ELR (cell line): ENCODE results near the gene GSN.

Experiments
- DNase-seq: peaks from one replicate; pipeline ENCODE4 v3.0.0-alpha.2; 2015; ENCODE audit warnings: low read depth

GSN gene

DNA sequence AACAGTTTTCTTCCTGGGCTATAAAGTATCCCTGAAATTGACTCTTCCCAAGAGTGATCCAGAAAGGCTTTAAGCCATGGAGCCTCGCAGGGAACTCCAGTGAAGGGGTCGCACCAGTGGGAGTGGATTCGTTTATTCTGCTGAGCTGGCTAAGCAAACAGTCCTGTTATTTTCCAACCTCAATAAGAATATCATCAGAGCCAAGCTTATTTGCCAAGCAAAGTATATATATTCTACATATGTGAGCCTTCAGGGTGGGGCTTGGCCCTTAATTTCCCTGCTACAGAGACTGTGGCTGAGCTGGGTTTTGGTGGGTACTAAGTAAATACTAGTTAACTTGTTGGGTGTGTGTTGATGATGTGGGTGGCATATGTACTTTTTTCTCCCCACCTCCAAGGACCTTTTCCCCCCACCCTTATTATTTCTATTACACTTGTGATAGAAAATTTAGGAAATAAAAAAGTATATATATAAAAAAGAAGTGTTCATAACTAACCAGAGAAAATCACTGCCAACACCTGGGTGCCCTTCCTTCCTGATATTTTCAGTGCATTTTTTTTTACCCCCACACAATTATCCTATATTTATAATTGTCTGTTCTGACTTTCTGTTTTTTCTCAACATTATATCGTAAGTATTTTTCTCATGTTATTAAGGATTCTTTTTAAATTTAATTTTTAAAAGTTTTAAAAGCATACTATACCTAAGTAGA is 5.3 kb downstream of the GSN start:
- DNase-seq: no peak

DNA sequence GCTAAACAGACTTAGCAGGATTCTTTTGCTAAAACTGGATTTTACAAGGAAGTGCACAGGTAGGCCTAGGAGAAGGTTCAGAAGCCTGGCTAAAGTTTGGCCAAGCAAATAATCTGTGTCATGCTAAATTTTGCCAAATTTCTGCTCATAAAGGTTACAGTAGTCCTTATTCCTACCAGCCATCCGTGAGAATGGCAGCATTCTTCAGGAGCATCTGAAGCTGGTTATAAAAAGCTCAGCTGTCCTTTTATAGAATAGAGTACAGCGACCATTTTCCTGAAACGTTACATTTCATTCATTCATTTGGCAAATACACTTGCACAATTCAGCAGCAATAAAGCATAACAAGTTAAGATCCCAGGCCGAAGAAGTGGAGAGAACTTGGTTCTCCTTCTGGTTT is 6.9 kb downstream of the GSN start:
- no peak for DNase-seq

DNA sequence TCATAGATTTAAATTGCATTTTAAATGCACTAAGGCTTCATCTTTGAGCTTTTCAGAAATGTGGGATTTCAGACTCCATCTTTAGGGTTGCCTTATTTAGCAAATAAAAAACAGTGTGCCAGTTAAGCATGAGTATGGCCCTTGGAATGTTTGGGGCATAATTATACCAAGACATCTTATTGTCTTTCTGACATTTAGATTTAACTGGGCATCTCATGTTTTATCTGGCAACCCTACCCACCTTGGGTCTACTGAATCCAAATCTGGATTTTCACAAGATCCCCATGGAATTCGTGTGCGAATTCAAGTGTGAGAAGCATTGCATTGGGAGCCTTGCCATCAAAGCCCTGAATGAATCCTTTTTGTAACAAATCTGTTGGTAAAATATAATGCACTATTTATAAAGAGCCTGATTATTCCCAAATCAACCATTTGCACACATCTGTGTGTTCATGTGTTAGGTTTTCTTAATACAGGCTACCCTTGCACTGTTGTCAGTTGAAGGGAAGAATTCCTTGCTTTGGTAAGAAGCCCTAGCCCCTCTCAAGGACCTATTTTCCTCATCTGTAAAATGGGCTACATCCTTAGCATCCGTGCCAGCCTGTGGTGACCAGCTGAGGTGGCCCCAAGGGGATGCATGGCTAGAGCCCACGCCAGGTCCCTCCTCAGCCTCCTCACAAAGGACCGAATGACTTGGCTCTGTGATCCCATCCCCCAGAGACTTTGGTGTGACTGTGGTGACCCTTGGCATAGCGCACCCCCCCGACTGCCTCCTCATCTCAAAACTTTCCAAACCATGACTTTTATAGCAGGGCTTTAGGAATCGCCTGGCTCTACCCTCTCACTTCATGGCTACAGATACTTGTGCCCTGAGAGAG is 8.1 kb downstream of the GSN start:
- no peak for DNase-seq

GRCh38 chr9:121277026-121277425 is 9.1 kb downstream of the GSN start:
- no peak for DNase-seq

- peak; percentile 68 for DNase-seq
Observed at GRCh38 chr9:121277518-121278295, 9.7 kb downstream of the GSN start.

GRCh38 chr9:121278477-121279261 is 10.7 kb downstream of the GSN start:
- DNase-seq: peak; percentile 97

- no peak for DNase-seq
Observed at GRCh38 chr9:121279776-121280388, 11.9 kb downstream of the GSN start.

GRCh38 chr9:121280715-121281613 is 13.0 kb downstream of the GSN start:
- DNase-seq: no peak

DNA sequence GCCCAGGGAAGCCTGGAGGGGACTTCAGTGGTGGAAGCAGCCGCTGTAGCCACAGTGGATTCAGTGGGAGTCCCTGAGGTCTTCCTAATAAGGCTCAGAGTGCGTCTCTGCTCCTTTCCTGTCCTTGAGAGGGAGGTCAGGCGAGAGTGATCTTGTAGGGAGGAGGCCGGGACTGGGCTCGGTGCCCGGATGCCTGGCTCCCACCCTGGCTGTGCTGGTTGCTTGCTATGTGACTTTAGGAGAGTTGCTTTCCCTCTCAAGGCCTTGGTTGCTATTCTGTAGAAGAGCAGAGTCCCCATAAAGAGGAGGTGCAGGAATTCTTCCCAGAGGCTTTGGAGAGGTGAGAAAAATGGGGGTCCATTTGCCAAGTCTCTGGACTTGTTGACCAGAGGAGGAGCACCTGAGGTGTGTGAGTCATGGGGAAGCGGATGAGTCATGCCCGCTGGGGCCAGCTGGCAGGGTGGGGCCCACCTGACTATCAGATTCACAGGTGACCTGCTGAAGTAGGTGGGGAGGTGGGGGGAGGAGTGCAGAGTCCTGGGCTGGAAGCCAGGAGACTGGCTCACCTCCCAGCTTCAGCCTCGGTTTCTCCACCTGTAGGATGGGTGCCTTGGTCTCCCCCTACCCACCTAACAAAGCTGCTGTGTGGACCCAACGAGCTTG is 13.8 kb downstream of the GSN start:
- DNase-seq: peak; percentile 75

- DNase-seq: peak; percentile 66
Observed at GRCh38 chr9:121282277-121283079, 14.5 kb downstream of the GSN start.

DNA sequence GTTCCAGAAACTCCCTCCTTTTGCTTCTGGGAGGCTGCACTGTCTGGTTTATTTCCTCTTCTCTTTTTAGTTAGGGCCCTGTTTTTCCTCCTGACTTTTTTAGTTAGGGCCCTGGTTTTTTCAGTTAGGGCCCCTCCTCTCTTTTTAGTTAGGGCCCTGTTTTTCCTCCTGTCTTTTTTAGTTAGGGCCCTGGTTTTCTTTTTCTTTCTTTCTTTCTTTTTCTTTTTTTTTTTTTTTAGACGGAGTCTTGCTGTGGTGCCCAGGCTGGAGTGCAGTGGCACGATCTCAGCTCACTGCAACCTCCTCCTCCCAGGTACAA is 15.1 kb downstream of the GSN start:
- no peak for DNase-seq

DNA sequence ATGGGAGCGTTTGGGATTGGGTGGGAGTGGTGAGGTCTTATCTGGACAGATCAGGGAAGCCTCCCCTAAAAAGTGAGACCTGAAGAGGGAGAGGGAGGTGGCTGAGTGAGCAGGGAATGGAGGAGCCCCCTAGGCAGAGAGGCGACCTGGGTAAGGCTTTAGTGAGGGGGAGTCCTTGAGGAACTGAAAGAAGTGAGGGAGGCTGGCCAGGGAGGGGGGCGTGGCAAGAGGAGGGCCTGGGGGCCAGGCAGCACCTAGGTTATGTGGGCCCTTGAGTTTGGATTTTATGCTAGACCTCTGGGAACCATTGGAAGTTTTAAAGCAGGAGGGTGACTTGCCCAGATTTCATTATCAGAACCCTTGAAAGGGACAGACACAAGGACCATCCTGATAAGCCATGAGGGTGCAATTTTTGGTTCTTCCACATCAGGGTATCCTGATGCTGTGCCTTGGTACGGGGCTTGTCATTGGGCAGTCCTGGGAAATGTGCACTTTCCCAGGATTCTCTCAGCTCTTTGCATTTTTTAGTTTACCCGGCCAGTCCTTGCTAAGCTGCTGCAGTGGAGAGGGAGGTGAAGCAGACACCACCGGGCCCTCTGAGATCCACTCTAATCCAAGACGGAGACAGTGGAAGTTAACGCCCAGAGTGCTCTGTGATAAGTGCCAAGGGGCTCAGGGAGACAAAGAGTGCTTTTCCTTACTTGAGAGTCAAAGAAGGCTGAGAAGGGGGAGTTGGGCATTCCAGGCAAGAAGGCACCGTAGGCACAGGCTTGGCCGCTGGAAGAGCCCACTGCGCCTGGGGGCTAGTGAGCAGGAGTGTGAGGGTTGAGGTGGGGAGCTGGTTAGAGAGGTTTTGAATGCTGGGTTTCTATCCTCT is 16.1 kb downstream of the GSN start:
- DNase-seq: no peak

DNA sequence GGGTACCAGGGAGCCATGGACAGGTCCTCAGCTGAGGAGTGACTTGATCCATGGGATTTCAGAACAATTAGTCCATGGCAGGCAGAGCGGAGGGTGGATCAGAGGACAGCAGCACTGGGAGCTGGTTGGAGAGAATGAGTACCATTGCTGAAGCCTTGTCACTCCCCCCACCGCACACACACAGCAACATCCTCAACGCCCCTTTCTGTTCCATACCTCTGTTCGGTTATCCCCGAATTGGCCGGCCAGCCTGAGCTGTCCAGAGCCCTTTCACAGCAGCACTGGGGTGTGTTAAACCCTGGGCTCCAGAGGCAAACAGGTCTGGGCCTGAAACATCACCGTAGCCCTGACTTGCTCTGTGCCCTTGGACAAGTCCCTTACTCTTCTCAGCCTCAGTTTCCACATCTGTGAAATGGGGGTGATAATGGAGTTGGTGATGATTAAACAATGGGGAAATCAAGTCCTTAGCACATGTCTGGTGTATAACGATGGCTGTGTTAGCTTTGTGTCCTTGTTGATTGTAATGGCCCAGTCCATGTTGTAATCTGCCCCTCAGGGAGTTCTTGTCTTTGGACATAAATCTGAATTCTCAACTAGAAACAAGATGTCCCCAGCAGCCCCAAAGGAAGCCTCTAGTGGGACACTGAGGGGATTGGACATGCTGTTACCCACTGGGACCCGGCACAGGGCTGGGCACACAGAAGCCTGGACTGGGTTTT is 16.9 kb downstream of the GSN start:
- DNase-seq: no peak

- DNase-seq: peak; percentile 78
Observed at GRCh38 chr9:121285835-121286687, 18.1 kb downstream of the GSN start.

DNA sequence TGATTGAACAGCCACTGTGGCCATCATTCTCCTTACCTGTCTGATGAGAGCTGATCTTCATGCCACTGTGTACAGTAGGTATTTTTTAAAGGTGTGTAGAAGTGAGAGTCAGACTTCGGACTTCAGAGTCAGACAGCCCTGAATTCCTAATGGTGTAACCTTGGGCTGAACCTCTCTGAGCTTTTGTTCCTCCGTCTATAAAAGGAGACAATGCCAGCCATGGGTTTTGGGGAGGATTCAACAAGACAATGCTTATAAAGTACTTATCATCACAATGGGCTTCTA is 18.7 kb downstream of the GSN start:
- no peak for DNase-seq

- DNase-seq: peak; percentile 97
Observed at GRCh38 chr9:121286973-121287741, 19.2 kb downstream of the GSN start.
